ENCODE measurements around the gene RENBP.

DNA sequence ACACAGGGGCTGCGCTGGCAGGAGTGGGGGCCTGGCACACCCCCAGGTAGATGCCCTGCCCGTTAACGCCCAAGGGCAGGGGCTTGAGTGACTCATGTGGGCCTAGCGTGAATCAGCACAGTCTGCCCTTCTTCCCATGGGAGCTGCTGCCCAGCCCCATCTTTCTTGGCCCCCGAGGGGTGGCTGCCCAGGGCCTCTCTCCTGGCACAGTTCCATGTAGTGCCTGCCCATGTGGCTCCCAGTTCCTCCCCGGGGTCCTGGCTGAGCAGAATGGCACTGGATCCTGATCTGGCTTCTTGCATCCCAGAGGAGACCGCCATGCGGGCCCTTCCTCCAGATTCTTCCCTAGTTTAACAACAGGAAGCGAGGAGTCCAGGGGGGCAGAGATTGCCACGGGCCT lies 42.1 kb downstream of the RENBP start:
- TF ChIP-seq, protein P1, sequence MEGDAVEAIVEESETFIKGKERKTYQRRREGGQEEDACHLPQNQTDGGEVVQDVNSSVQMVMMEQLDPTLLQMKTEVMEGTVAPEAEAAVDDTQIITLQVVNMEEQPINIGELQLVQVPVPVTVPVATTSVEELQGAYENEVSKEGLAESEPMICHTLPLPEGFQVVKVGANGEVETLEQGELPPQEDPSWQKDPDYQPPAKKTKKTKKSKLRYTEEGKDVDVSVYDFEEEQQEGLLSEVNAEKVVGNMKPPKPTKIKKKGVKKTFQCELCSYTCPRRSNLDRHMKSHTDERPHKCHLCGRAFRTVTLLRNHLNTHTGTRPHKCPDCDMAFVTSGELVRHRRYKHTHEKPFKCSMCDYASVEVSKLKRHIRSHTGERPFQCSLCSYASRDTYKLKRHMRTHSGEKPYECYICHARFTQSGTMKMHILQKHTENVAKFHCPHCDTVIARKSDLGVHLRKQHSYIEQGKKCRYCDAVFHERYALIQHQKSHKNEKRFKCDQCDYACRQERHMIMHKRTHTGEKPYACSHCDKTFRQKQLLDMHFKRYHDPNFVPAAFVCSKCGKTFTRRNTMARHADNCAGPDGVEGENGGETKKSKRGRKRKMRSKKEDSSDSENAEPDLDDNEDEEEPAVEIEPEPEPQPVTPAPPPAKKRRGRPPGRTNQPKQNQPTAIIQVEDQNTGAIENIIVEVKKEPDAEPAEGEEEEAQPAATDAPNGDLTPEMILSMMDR (IDR thresholded peaks at IDR 0.05): no peak
- TF ChIP-seq POLR2A (IDR thresholded peaks at IDR 0.05): no peak
